Calu3 (cell line): ENCODE data around the gene POU1F1. TPM values are rescaled to one million over a fixed set of nuclear protein-coding genes. Genes with fewer than 3 reads are reported as not detected.
A peak's percentile ranks its signal among the peaks of the same experiment; 100 is the strongest.
"Not testable (repeated sequence)": the region's sequence is repeated elsewhere in the genome, so short reads cannot be mapped to it uniquely, and the experiment has no call there.

Source experiments
- BruUV-seq: library from RNA; stranded (reverse); fragments of 400-500 nt; replicated peaks from 2 replicates; lab custom pipeline; 2021; lab: Mats Ljungman, UMichigan
- CTCF ChIA-PET: fragments of 300-600 bp; sonication (Branson Sonifier 250); formaldehyde crosslinking; loops from one replicate; lab custom pipeline; 2022; ENCODE audit warnings: antibody characterized with exemption; lab: Charles Lee
- DNase-seq: peaks from one replicate; pipeline ENCODE4 v3.0.0; 2022
- H3K27ac Mint-ChIP-seq: one replicate; pipeline ENCODE4 v1.8.0; 2022; ENCODE audit warnings: mixed read lengths; ENCODE audit not compliant: unreplicated experiment
- H3K27me3 Mint-ChIP-seq: one replicate; pipeline ENCODE4 v1.8.0; 2022; ENCODE audit warnings: mixed read lengths; ENCODE audit not compliant: unreplicated experiment
- H3K36me3 Mint-ChIP-seq: one replicate; pipeline ENCODE4 v1.8.0; 2022; ENCODE audit warnings: mild to moderate bottlenecking, moderate library complexity, mixed read lengths; ENCODE audit not compliant: insufficient read depth, unreplicated experiment
- H3K4me1 Mint-ChIP-seq: one replicate; pipeline ENCODE4 v1.8.0; 2022; ENCODE audit warnings: mild to moderate bottlenecking, low read depth, mixed read lengths; ENCODE audit not compliant: unreplicated experiment
- H3K4me3 Mint-ChIP-seq: one replicate; pipeline ENCODE4 v1.8.0; 2022; ENCODE audit warnings: mild to moderate bottlenecking, low read depth, moderate library complexity, mixed read lengths; ENCODE audit not compliant: unreplicated experiment
- H3K9me3 Mint-ChIP-seq: one replicate; pipeline ENCODE4 v1.8.0; 2022; ENCODE audit warnings: low read depth, mixed read lengths; ENCODE audit not compliant: unreplicated experiment
- intact Hi-C: fragments of 100-400 bp; cut with micrococcal nuclease; formaldehyde crosslinking; loops from one replicate; pipeline ENCODE4 v1.10.0; 2022; ENCODE audit not compliant: unreplicated experiment
- total RNA-seq: library from RNA; stranded (reverse); gene quantifications from 2 replicates; pipeline ENCODE4 v1.2.3, GENCODE V29; 2022
- TF ChIP-seq, protein P1 (sequence below): fragments of 200-600 bp; IDR thresholded peaks from one replicate; pipeline ENCODE4 v1.8.0; 2022; ENCODE audit warnings: antibody characterized with exemption; ENCODE audit not compliant: unreplicated experiment

POU1F1 gene
- total RNA-seq, 1 experiment from 2014 or later: not detected

DNA sequence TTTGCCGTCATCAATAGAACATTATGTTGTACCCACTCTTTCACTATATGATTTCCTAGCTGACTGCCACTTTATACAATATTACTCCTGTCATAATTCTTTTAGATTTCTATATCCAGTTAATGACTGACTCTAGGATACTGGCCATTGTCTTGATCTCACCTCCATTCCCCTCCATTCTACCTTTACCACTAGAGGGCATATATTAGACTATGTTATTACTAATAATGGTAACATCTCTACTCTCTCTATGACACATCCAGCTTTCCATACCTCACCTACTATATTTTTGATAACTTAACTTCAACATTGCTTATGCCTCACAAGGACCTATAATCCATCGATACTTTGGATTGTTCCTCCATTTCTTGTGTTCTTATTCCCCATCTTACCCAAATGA, 31.4 kb upstream of the POU1F1 start:
- Mint-ChIP-seq H3K9me3 (peaks cover 2% of the 10 kb centered on the region), H3K27me3 (no peaks in the 10 kb centered on the region), H3K36me3 (no peaks in the 10 kb centered on the region), H3K4me1 (peaks cover 29% of the 10 kb centered on the region), H3K4me3 (no peak overlapping the region), H3K27ac (peak overlapping the region; percentile 1)
- BruUV-seq: no TSS peak
- intact Hi-C loops: no loop called here
- TF ChIP-seq, protein P1, sequence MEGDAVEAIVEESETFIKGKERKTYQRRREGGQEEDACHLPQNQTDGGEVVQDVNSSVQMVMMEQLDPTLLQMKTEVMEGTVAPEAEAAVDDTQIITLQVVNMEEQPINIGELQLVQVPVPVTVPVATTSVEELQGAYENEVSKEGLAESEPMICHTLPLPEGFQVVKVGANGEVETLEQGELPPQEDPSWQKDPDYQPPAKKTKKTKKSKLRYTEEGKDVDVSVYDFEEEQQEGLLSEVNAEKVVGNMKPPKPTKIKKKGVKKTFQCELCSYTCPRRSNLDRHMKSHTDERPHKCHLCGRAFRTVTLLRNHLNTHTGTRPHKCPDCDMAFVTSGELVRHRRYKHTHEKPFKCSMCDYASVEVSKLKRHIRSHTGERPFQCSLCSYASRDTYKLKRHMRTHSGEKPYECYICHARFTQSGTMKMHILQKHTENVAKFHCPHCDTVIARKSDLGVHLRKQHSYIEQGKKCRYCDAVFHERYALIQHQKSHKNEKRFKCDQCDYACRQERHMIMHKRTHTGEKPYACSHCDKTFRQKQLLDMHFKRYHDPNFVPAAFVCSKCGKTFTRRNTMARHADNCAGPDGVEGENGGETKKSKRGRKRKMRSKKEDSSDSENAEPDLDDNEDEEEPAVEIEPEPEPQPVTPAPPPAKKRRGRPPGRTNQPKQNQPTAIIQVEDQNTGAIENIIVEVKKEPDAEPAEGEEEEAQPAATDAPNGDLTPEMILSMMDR: no peak
- CTCF ChIA-PET: no interaction called here
- DNase-seq: no peak

- Mint-ChIP-seq H3K36me3 (no peaks in the 10 kb centered on the region), H3K4me1 (peaks cover 15% of the 10 kb centered on the region), H3K4me3 (no peak overlapping the region), H3K27me3 (no peaks in the 10 kb centered on the region), H3K9me3 (peaks cover 2% of the 10 kb centered on the region), H3K27ac (no peak overlapping the region)
- no peak for DNase-seq
- CTCF ChIA-PET: no interaction called here
- TF ChIP-seq, protein P1: no peak
- no TSS peak for BruUV-seq
- intact Hi-C loops: no loop called here
Measured at GRCh38 chr3:87305517-87305916, 29.1 kb upstream of the POU1F1 start.

DNA sequence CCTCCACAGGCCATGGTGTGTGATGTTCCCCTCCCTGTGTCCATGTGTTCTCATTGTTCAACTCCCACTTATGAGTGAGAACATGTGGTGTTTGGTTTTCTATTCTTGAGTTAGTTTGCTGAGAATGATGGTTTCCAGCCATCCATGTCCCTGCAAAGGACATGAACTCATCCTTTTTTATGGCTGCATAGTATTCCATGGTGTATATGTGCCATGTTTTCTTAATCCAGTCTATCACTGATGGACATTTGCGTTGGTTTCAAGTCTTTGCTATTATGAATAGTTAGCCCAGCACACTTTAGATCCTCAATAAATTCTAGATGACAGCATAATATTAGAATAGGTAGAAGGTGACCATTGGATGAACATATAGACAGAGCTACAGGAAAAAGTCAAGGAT, 28.6 kb upstream of the POU1F1 start:
- DNase-seq, H3K36me3 Mint-ChIP-seq, H3K27me3 Mint-ChIP-seq, CTCF ChIA-PET, H3K4me3 Mint-ChIP-seq, H3K9me3 Mint-ChIP-seq, intact Hi-C loops, BruUV-seq, H3K27ac Mint-ChIP-seq: not testable (repeated sequence)
- peaks cover 15% of the 10 kb centered on the region for H3K4me1 Mint-ChIP-seq

GRCh38 chr3:87298111-87298718, 21.8 kb upstream of the POU1F1 start:
- intact Hi-C loops: loop anchor here (1.0 kb wide), 3 partner anchors 52 to 705 kb away; no protein-coding TSS in a partner anchor
- peak; percentile 39 for DNase-seq
- H3K4me3 Mint-ChIP-seq: no peak overlapping the region
- no peaks in the 10 kb centered on the region for H3K36me3 Mint-ChIP-seq
- BruUV-seq: no TSS peak
- no peaks in the 10 kb centered on the region for H3K4me1 Mint-ChIP-seq
- peaks cover 2% of the 10 kb centered on the region for H3K9me3 Mint-ChIP-seq
- CTCF ChIA-PET: interaction anchor here (1.0 to 1.6 kb wide), 3 partner anchors 52 to 707 kb away, joined by 3 to 8 read pairs (median 4); no protein-coding TSS in a partner anchor
- TF ChIP-seq, protein P1: peak; percentile 27
- H3K27me3 Mint-ChIP-seq: no peaks in the 10 kb centered on the region
- H3K27ac Mint-ChIP-seq: no peak overlapping the region

DNA sequence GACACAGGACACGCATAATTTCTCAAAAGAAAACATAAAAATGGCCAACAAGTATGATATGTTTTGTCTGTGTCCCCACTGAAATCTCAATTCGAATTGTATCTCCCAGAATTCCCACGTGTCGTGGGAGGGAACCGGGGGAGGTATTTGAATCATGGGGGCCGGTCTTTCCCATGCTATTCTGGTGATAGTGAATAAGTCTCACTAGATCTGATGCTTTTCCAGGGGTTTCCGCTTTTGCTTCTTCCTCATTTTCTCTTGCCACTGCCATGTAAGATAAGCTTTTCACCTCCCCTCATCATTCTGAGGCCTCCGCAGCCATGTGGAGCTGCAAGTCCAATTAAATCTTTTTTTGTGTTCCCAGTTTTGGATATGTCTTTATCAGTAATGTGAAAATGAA, 12.1 kb upstream of the POU1F1 start:
- BruUV-seq: no TSS peak
- intact Hi-C loops: no loop called here
- DNase-seq: no peak
- CTCF ChIA-PET: no interaction called here
- TF ChIP-seq, protein P1: no peak
- no peak overlapping the region for H3K27ac Mint-ChIP-seq
- H3K4me3 Mint-ChIP-seq: no peak overlapping the region
- no peaks in the 10 kb centered on the region for H3K9me3 Mint-ChIP-seq
- H3K36me3 Mint-ChIP-seq: no peaks in the 10 kb centered on the region
- no peaks in the 10 kb centered on the region for H3K4me1 Mint-ChIP-seq
- no peaks in the 10 kb centered on the region for H3K27me3 Mint-ChIP-seq
